HEK293 (cell line): Measurements from ENCODE around the gene CDCA5.

Experiments used
- CTCF ChIP-seq: fragments of 450-650 bp; formaldehyde crosslinking; IDR thresholded peaks from 2 replicates; pipeline ENCODE4 v1.5.1; 2016; ENCODE audit warnings: missing biosample characterization, missing genetic modification characterization
- ZBTB11 ChIP-seq: fragments of 450-650 bp; formaldehyde crosslinking; conservative IDR thresholded peaks from 2 replicates; pipeline ENCODE4 v1.5.1; 2016; ENCODE audit warnings: low read depth, missing biosample characterization, missing genetic modification characterization
- ZBTB20 ChIP-seq: fragments of 450-650 bp; formaldehyde crosslinking; IDR thresholded peaks from 2 replicates; pipeline ENCODE4 v1.5.1; 2016; ENCODE audit warnings: missing biosample characterization, missing genetic modification characterization
- ZNF19 ChIP-seq: fragments of 450-650 bp; formaldehyde crosslinking; IDR thresholded peaks from 2 replicates; pipeline ENCODE4; 2016; ENCODE audit warnings: missing biosample characterization, missing genetic modification characterization, low read depth
- ZNF280C ChIP-seq: fragments of 450-650 bp; formaldehyde crosslinking; IDR thresholded peaks from 2 replicates; pipeline ENCODE4 v1.5.1; 2016; ENCODE audit warnings: missing biosample characterization, missing genetic modification characterization

- TF ChIP-seq ZNF19 (tag by site-specific recombination) (no peak), ZBTB11 (tag by site-specific recombination) (no peak), CTCF (tag by site-specific recombination) (no peak), ZNF280C (no peak), ZBTB20 (tag by site-specific recombination) (no peak)
These were observed 4.0 kb upstream of the CDCA5 start for GRCh38 chr11:65087827-65088226.
